ENCODE results near the gene TPST1. TPM values are rescaled to one million over a fixed set of nuclear protein-coding genes. Genes with fewer than 3 reads are reported as not detected.

The TPST1 gene
- total RNA-seq, 4 donors from 2014 or later, result 31.9 to 38.3 (median 36.8) TPM

- no peak overlapping the region for H3K4me3 ChIP-seq
- H3K9me3 ChIP-seq, result no peaks in the 10 kb centered on the region
- TF ChIP-seq CTCF (IDR thresholded peaks at IDR 0.05) (no peak), POLR2A (IDR thresholded peaks at IDR 0.05) (no peak), EP300 (IDR thresholded peaks at IDR 0.05) (no peak)
- peaks cover 0 to 26% (median 5%) of the 10 kb centered on the region in 4 donors for H3K4me1 ChIP-seq
- 70 to 76% methylated on average over 8 of the region's 8 CpGs for WGBS, 2 donors
- H3K27ac ChIP-seq, result no peak overlapping the region
- DNase-seq (ENCODE audit: low spot score in 2 of 2), result no peak
- no peaks in the 10 kb centered on the region for H3K27me3 ChIP-seq
- no peaks in the 10 kb centered on the region for H3K36me3 ChIP-seq
Observed at GRCh38 chr7:66202441-66202840, 2.7 kb upstream of the TPST1 start.

- peak overlapping the region; percentile 16 to 94 (median 84) for H3K27ac ChIP-seq
- DNase-seq (ENCODE audit: low spot score in 2 of 2), result no peak
- no peaks in the 10 kb centered on the region for H3K9me3 ChIP-seq
- peak overlapping the region; percentile 57 to 100 (median 94) for H3K4me3 ChIP-seq
- H3K36me3 ChIP-seq, result peaks cover 0 to 14% (median 0%) of the 10 kb centered on the region in 3 donors
- no peaks in the 10 kb centered on the region for H3K27me3 ChIP-seq
- no peak for TF ChIP-seq EP300 (IDR thresholded peaks at IDR 0.05)
- no peak for TF ChIP-seq POLR2A (IDR thresholded peaks at IDR 0.05)
- no peak for TF ChIP-seq CTCF (IDR thresholded peaks at IDR 0.05)
- H3K4me1 ChIP-seq, result peaks cover 0 to 31% (median 6%) of the 10 kb centered on the region in 4 donors
- WGBS, 2 donors, result 2 to 3% methylated on average over 22 of the region's 22 CpGs
Observed at GRCh38 chr7:66205741-66206090, 582 bp downstream of the TPST1 start.

- WGBS, 2 donors, result 25 to 28% methylated on average over 12 of the region's 12 CpGs
Observed at GRCh38 chr7:66206119-66206933, 1.2 kb downstream of the TPST1 start.

GRCh38 chr7:66206934-66207240 lies 1.8 kb downstream of the TPST1 start:
- no peaks in the 10 kb centered on the region for H3K27me3 ChIP-seq
- H3K9me3 ChIP-seq, result no peaks in the 10 kb centered on the region
- WGBS, 2 donors, result 5 to 16% methylated on average over 5 of the region's 5 CpGs
- H3K27ac ChIP-seq, result peak overlapping the region in 3 of 4 donors; percentile 82 to 94 (median 85)
- peak overlapping the region; percentile 13 to 100 (median 94) for H3K4me3 ChIP-seq
- H3K36me3 ChIP-seq, result peaks cover 0 to 14% (median 0%) of the 10 kb centered on the region in 3 donors
- peaks cover 0 to 31% (median 6%) of the 10 kb centered on the region in 4 donors for H3K4me1 ChIP-seq
- DNase-seq (ENCODE audit: low spot score in 2 of 2), result no peak
- no peak for TF ChIP-seq EP300 (IDR thresholded peaks at IDR 0.05)

More at GRCh38 chr7:66206119-66206933, 1.2 kb downstream of the TPST1 start:
- TF ChIP-seq POLR2A (IDR thresholded peaks at IDR 0.05) (no peak), EP300 (IDR thresholded peaks at IDR 0.05) (no peak), CTCF (IDR thresholded peaks at IDR 0.05) (no peak)
- Histone ChIP-seq H3K27me3 (no peaks in the 10 kb centered on the region), H3K27ac (peak overlapping the region; percentile 16 to 94 (median 84)), H3K4me3 (peak overlapping the region; percentile 57 to 100 (median 94)), H3K9me3 (no peaks in the 10 kb centered on the region), H3K4me1 (peaks cover 0 to 31% (median 6%) of the 10 kb centered on the region in 4 donors), H3K36me3 (peaks cover 0 to 14% (median 0%) of the 10 kb centered on the region in 3 donors)
- DNase-seq (ENCODE audit: low spot score in 2 of 2), result no peak

- H3K9me3 ChIP-seq, result no peaks in the 10 kb centered on the region
- TF ChIP-seq EP300 (IDR thresholded peaks at IDR 0.05) (no peak), CTCF (IDR thresholded peaks at IDR 0.05) (no peak), POLR2A (IDR thresholded peaks at IDR 0.05) (no peak)
- WGBS, 2 donors, result 37 to 42% methylated on average over 3 of the region's 3 CpGs
- H3K27ac ChIP-seq, result peak overlapping the region in 3 of 4 donors; percentile 82 to 94 (median 85)
- no peak for DNase-seq (ENCODE audit: low spot score in 2 of 2)
- H3K27me3 ChIP-seq, result no peaks in the 10 kb centered on the region
- peaks cover 0 to 31% (median 6%) of the 10 kb centered on the region in 4 donors for H3K4me1 ChIP-seq
- peaks cover 0 to 14% (median 0%) of the 10 kb centered on the region in 3 donors for H3K36me3 ChIP-seq
- peak overlapping the region in 2 of 4 donors; percentile 92 to 100 for H3K4me3 ChIP-seq
Observed at GRCh38 chr7:66207540-66207939, 2.4 kb downstream of the TPST1 start.
